PC-9 (cell line): ENCODE results near the gene RPTOR. TPM values are rescaled to one million over a fixed set of nuclear protein-coding genes. Genes with fewer than 3 reads are reported as not detected.

Source experiments
- BruUV-seq: library from RNA; stranded (reverse); fragments of 400-500 nt; replicated peaks from 2 replicates; lab custom pipeline; 2021; lab: Mats Ljungman, UMichigan
- CTCF ChIA-PET: fragments of 300-600 bp; sonication (Branson Sonifier 250); formaldehyde crosslinking; loops from one replicate; lab custom pipeline; 2022; ENCODE audit warnings: antibody characterized with exemption; lab: Charles Lee
- POLR2A ChIA-PET: fragments of 300-600 bp; sonication (Branson Sonifier 250); formaldehyde crosslinking; loops from one replicate; lab custom pipeline; 2022; ENCODE audit warnings: antibody characterized with exemption; ENCODE audit not compliant: unreplicated experiment; lab: Charles Lee
- DNase-seq, 2 experiments: peaks; one replicate each; pipeline versions ENCODE4 v3.0.0 to v3.0.0-alpha.2; 2015 to 2022; ENCODE audit warnings: mixed read lengths in 1 of 2
- H2AFZ ChIP-seq: fragments of 200-600 bp; sonication (generic); 2 replicates; pipeline ENCODE4 v1.8.1; 2017; ENCODE audit warnings: antibody characterized with exemption
- H3F3A ChIP-seq: fragments of 200-600 bp; sonication (generic); 2 replicates; pipeline ENCODE4 v1.8.1; 2017; ENCODE audit warnings: antibody characterized with exemption, mild to moderate bottlenecking, low read depth; ENCODE audit not compliant: insufficient read depth
- H3K27ac ChIP-seq: fragments of 200-600 bp; sonication (generic); 2 replicates; pipeline ENCODE4 v1.6.1; 2016; ENCODE audit warnings: mixed run types
- H3K27me3 ChIP-seq: fragments of 200-600 bp; sonication (generic); 2 replicates; pipeline ENCODE4 v1.6.1; 2016; ENCODE audit warnings: low read depth, mixed run types; ENCODE audit not compliant: insufficient read depth
- H3K36me3 ChIP-seq: fragments of 200-600 bp; sonication (generic); 2 replicates; pipeline ENCODE4 v1.6.1; 2016; ENCODE audit warnings: low read depth, mixed run types
- H3K4me1 ChIP-seq: fragments of 200-600 bp; sonication (generic); replicated peaks from 2 replicates; pipeline ENCODE4 v1.6.1; 2016; ENCODE audit warnings: mixed run types; ENCODE audit not compliant: insufficient read depth
- H3K4me2 ChIP-seq: fragments of 200-600 bp; sonication (generic); 2 replicates; pipeline ENCODE4 v1.6.1; 2017; ENCODE audit warnings: mixed run types
- H3K4me3 ChIP-seq: fragments of 200-600 bp; sonication (generic); 2 replicates; pipeline ENCODE4 v1.6.1; 2016; ENCODE audit warnings: mixed run types
- H3K79me2 ChIP-seq: fragments of 200-600 bp; sonication (generic); 2 replicates; pipeline ENCODE4 v1.6.1; 2017; ENCODE audit warnings: low read depth, mixed run types
- H3K9me2 ChIP-seq: fragments of 200-600 bp; sonication (generic); 2 replicates; pipeline ENCODE4 v1.8.1; 2017; ENCODE audit warnings: mild to moderate bottlenecking; ENCODE audit not compliant: insufficient read depth
- H3K9me3 ChIP-seq: fragments of 200-600 bp; sonication (generic); 2 replicates; pipeline ENCODE4 v1.8.1; 2016; ENCODE audit warnings: low read depth; ENCODE audit not compliant: insufficient read depth
- H4K20me1 ChIP-seq: fragments of 200-600 bp; sonication (generic); 2 replicates; pipeline ENCODE4 v1.8.1; 2017; ENCODE audit not compliant: insufficient read depth
- CTCF ChIP-seq: fragments of 200-600 bp; sonication (generic); conservative IDR thresholded peaks from 2 replicates; pipeline ENCODE4 v1.6.1; 2017; ENCODE audit warnings: mixed run types, antibody characterized with exemption, mild to moderate bottlenecking, moderate library complexity
- EZH2 ChIP-seq: fragments of 200-600 bp; sonication (generic); IDR thresholded peaks from 2 replicates; pipeline ENCODE4 v1.8.0; 2017; ENCODE audit warnings: antibody characterized with exemption, low read depth
- intact Hi-C: fragments of 100-400 bp; cut with micrococcal nuclease; formaldehyde crosslinking; loops from one replicate; pipeline ENCODE4 v1.10.0; 2022; ENCODE audit not compliant: unreplicated experiment
- total RNA-seq: library from RNA; stranded (reverse); gene quantifications from 2 replicates; pipeline ENCODE4 v1.2.3, GENCODE V29; 2021

RPTOR gene
- total RNA-seq, 1 experiment from 2014 or later = 50.8 TPM

- no peak overlapping the region for H3K27ac ChIP-seq
- TF ChIP-seq CTCF = no peak
- TF ChIP-seq EZH2 = no peak
- no peaks in the 10 kb centered on the region for H3K27me3 ChIP-seq
- no peak overlapping the region for H3K4me3 ChIP-seq
- peaks cover 6% of the 10 kb centered on the region for H3K4me1 ChIP-seq
- no peaks in the 10 kb centered on the region for H3K79me2 ChIP-seq
- no peaks in the 10 kb centered on the region for H4K20me1 ChIP-seq
- no peak overlapping the region for H3K4me2 ChIP-seq
- H2AFZ ChIP-seq = no peak overlapping the region
- intact Hi-C loops = no loop called here
- no TSS peak for BruUV-seq
- no peaks in the 10 kb centered on the region for H3K9me2 ChIP-seq
- ChIA-PET POLR2A (no interaction called here), CTCF (no interaction called here)
- no peaks in the 10 kb centered on the region for H3K9me3 ChIP-seq
- DNase-seq = no peak
- H3K36me3 ChIP-seq = no peaks in the 10 kb centered on the region
- H3F3A ChIP-seq = peaks cover 6% of the 10 kb centered on the region
Observed at GRCh38 chr17:80781807-80782277, 237.2 kb downstream of the RPTOR start.

DNA sequence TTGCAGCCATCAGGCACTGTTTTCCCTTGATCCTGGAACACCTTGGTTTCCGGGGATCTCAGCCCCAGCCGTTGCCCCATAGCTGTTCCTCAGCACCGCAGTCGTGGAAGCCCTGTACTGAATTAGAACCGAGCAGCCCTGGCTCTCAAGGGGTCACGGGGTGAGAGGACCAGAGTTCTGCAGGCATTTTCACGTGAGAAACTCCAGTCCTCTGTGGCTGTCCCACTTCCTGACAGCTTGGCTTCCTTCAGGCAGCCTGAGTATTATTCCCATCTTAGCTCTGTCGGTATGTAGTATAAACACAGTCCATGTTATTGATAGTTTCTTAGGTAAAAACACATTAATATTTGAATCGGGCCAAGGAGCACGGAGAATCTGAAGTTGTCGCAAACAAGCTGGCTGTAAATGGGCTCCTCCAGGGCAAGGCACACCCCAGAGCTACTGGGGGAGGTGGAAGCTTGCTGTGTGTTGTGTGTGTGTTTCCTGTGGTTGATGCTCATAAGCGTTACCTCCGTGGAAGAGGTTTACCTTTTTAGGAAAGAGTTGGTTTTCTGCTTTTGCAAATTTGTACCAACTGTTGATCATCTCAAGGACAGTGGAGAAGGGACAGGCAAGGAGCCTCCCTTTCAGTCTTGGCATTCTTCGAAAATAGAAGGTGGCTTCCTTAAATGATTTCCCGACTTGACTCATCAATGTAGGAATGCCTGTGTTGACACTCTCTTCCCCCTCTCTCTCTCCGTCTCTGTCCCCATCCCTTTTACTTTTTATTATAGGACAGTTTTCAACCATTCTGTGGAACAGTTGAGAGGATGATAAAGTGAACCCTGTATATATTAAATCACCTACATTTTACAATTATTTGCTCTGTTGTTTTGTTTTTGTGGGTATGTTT lies 238.1 kb downstream of the RPTOR start:
- Histone ChIP-seq H3K4me3 (no peak overlapping the region), H2AFZ (no peak overlapping the region), H3K4me2 (no peak overlapping the region), H4K20me1 (no peaks in the 10 kb centered on the region), H3K27ac (no peak overlapping the region), H3K9me3 (no peaks in the 10 kb centered on the region; the same call in 1 of the 2 replicates), H3K79me2 (no peaks in the 10 kb centered on the region), H3K4me1 (no peaks in the 10 kb centered on the region), H3K9me2 (no peaks in the 10 kb centered on the region), H3K36me3 (no peaks in the 10 kb centered on the region), H3K27me3 (no peaks in the 10 kb centered on the region), H3F3A (no peaks in the 10 kb centered on the region)
- no peak for TF ChIP-seq CTCF
- TF ChIP-seq EZH2 = no peak
- intact Hi-C loops = no loop called here
- ChIA-PET POLR2A (no interaction called here), CTCF (no interaction called here)
- no peak for DNase-seq
- no TSS peak for BruUV-seq

DNA sequence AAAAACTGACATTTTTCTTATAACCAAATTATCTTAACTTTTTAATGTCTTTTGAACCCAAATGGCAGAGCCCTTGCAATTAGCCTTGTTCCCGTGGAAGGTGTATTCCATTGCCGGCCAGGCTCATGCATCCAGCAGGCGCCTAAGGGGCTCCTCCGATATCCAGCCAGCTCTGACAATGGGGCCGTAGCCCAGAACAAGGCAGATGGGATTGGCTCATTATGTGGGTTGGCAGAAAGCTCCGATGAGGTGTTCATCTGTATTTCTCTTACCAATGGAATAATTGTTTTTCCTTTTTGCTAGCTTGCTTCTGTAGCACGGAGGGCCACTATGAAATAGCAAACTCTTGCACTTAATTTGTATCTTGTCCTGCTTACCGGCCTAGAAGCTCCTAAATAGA lies 238.8 kb downstream of the RPTOR start:
- H4K20me1 ChIP-seq = no peaks in the 10 kb centered on the region
- intact Hi-C loops = no loop called here

More for the DNA sequence above, 238.8 kb downstream of the RPTOR start:
- Histone ChIP-seq H3F3A (no peaks in the 10 kb centered on the region), H3K36me3 (no peaks in the 10 kb centered on the region), H3K4me2 (no peak overlapping the region), H3K4me3 (no peak overlapping the region), H3K4me1 (peaks cover 1% of the 10 kb centered on the region; the same call in 1 of the 2 replicates), H2AFZ (no peak overlapping the region), H3K27ac (no peak overlapping the region), H3K79me2 (no peaks in the 10 kb centered on the region), H3K9me2 (no peaks in the 10 kb centered on the region), H3K9me3 (no peaks in the 10 kb centered on the region; the same call in 1 of the 2 replicates), H3K27me3 (no peaks in the 10 kb centered on the region)
- BruUV-seq = no TSS peak
- POLR2A ChIA-PET = no interaction called here
- DNase-seq = no peak
- CTCF ChIA-PET = no interaction called here
- TF ChIP-seq CTCF = no peak
- TF ChIP-seq EZH2 = no peak
